HEK293 (cell line): ENCODE measurements around the gene ATP5F1B.
A peak's percentile ranks its signal among the peaks of the same experiment; 100 is the strongest.

Experiments
- SP3 ChIP-seq: fragments of 450-650 bp; formaldehyde crosslinking; IDR thresholded peaks from 2 replicates; pipeline ENCODE4 v1.5.1; 2016; ENCODE audit warnings: missing biosample characterization, missing genetic modification characterization
- ZNF114 ChIP-seq: fragments of 450-650 bp; formaldehyde crosslinking; IDR thresholded peaks from 2 replicates; pipeline ENCODE4 v1.5.0; 2017; ENCODE audit warnings: missing biosample characterization, missing genetic modification characterization
- ZNF302 ChIP-seq: fragments of 450-650 bp; formaldehyde crosslinking; IDR thresholded peaks from 2 replicates; pipeline ENCODE4 v1.5.1; 2016; ENCODE audit warnings: missing biosample characterization, missing genetic modification characterization, low read depth
- TF ChIP-seq, protein P1 (sequence below): fragments of 450-650 bp; formaldehyde crosslinking; IDR thresholded peaks from 2 replicates; pipeline ENCODE4 v1.5.1; 2016; ENCODE audit warnings: missing biosample characterization, missing genetic modification characterization

DNA sequence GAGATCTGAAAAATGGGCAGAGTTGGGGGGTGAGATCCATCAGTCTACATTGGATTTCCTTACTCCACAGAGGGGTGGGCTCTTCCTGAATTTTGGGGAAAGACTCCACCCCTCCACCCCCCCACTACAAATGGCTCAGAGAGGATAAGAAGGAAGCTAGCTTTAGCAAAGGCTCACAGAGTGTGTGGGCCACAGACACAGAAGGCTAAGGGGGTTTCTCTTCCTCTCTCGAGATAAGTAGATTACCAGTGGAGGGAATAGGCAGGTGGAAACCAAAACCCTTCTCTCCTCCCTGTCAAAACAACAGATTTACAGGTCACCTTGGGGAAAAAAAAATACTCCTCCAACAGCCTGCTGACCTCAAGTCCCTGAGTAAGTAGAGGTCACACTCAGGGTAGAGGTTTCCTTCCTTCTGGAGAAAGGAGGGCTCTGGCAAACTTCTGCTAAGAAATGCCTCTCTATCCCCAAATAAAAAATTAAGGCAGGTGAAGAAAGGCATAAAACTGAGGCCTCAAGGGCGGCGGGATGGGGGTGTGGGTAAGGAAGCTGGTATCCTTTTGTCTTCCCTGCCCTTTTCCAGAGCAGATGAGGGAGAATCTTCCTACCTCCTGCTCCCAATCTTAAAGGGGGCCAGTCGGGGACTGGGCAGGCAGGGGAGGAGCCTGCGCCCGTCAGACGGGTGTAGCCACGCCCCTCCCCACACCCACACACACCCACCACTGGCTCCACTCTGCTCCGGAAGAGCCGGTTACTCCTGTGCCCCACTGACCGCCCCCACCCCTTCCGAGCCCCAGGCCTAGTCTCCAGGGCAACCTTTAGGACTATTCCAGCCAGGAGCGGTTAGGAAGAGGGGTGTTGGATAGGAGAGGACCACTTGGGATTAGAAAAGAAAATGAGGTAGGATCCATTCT lies 13.7 kb downstream of the ATP5F1B start:
- peak; percentile 79 for TF ChIP-seq SP3 (tag by site-specific recombination)
- TF ChIP-seq, protein P1, sequence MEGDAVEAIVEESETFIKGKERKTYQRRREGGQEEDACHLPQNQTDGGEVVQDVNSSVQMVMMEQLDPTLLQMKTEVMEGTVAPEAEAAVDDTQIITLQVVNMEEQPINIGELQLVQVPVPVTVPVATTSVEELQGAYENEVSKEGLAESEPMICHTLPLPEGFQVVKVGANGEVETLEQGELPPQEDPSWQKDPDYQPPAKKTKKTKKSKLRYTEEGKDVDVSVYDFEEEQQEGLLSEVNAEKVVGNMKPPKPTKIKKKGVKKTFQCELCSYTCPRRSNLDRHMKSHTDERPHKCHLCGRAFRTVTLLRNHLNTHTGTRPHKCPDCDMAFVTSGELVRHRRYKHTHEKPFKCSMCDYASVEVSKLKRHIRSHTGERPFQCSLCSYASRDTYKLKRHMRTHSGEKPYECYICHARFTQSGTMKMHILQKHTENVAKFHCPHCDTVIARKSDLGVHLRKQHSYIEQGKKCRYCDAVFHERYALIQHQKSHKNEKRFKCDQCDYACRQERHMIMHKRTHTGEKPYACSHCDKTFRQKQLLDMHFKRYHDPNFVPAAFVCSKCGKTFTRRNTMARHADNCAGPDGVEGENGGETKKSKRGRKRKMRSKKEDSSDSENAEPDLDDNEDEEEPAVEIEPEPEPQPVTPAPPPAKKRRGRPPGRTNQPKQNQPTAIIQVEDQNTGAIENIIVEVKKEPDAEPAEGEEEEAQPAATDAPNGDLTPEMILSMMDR (tag by site-specific recombination), result no peak
- no peak for TF ChIP-seq ZNF114 (tag by site-specific recombination)
- TF ChIP-seq ZNF302 (tag by site-specific recombination), result no peak
